GM19467 (cell line): ENCODE results near the gene DNMT3A.
"Not testable (repeated sequence)": the region's sequence is repeated elsewhere in the genome, so short reads cannot be mapped to it uniquely, and the experiment has no call there.

Experiments
- ATAC-seq: cut with Tn5 transposase; IDR thresholded peaks from one replicate; pipeline ENCODE4 v1.9.1; 2021; ENCODE audit warnings: mild to moderate bottlenecking, moderate library complexity; ENCODE audit not compliant: unreplicated experiment

The DNMT3A gene

DNA sequence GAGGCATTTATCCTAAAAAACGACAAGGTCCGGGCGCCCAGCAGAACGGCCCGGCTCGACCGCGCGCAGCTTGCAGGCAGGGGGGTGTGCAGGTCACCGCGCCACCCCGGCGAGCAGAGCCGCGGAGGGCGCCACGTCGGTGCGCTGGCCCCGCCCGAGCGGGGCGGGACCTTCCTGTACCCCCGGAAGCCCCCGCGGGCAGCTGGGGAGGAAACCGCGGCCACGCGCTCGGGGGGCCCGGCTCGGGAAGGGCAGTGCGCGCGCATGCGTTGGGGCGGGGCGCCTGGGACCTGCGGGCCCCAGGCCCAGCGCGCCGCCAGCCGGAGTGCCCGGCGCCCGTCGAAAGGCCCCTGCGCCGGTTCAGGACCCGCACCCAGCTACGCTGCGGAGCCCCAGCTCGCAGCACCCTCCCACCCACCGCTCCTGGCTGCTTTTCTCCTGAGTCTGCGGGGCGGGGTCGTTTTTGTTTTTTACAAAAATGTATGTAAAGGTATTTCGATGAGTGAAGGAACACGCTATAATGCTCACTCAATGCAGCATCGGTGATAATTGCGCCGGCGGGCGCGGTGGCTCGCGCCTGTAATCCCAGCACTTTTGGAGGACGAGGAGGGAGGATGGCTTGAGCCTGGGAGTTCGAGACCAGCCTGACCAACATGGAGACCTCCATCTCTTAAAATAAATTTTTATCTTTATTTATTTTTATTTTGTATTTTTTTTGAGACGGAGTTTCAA is 125.6 kb downstream of the DNMT3A start:
- ATAC-seq = peak; percentile 76

DNA sequence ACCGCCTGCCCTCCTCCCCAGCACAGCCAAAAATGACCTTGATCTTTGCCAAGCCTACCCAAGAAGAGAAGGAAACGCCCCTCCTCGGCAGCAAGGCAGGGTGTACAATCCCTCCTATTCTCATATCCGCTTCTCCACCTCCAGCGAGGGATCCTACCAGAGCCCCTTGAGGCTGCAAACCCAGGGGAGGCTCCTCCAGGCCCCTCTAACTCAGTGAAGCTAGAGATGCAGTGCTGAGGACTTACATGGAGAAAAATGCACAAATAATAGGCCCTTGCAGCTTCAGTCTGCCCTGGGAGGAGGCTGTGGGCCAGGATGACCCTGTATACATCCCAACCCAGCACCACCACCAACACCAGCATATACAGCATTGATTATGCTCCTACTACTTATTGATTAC is 126.5 kb downstream of the DNMT3A start:
- no peak for ATAC-seq

DNA sequence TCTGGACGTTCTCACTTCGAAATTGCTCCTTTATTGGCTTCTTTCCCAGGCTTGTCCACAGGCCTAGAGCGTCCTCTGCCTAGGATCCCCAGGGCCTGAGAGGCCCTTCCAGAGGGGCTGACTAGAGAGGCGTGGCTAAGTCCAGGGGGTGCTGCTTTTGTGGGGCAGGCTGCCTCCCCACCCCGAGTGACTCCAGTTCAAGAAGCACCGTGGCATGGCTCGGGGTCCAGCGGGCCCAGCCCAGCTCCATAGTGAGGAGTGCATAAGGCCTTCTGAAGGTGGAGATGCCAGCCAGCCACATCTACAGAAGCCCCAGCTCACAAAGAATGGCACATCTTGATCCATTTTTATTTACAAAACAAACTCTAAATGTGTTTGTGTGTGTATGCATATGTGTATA is 128.5 kb downstream of the DNMT3A start:
- no peak for ATAC-seq

DNA sequence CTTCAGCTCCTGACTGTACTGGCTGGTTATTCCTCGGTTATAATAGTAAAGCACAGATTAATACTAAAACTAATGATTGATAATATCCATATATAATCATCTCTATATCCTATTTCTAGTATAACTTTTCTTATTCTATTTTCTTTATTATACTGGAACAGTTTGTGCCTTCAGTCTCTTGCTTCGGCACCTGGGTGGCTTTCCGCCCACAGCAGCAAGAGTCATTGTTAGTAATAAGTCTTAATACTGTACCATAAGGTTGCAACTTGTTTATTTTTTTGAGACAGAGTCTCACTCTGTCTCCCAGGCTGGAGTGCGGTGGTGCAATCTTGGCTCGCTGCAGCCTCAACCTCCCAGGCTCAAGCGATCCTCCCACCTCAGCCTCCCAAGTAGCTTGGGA is 130.8 kb downstream of the DNMT3A start:
- ATAC-seq = not testable (repeated sequence)

DNA sequence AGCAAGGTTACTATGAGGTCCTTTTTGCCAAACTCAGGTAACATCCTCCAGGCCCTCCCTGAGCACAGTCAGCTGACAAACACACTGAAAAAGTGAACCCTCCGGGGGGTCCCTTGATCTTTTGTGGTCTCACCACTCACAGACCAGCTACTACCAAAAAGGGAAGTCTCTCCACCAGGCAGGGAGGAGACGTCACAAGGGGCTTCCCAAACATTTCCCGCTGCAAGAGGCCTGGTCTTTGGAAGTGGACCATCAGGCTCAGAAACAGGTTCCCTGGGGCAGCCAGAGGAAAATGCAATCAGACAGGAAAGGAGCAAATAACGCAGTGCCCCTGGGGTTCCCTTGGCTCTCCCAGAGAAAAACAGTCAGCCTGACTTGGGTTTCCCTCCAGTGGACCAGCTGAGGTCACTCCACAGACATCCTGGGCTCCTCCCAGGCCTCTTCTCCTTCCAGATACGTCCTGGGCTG is 134.6 kb downstream of the DNMT3A start:
- ATAC-seq = no peak

DNA sequence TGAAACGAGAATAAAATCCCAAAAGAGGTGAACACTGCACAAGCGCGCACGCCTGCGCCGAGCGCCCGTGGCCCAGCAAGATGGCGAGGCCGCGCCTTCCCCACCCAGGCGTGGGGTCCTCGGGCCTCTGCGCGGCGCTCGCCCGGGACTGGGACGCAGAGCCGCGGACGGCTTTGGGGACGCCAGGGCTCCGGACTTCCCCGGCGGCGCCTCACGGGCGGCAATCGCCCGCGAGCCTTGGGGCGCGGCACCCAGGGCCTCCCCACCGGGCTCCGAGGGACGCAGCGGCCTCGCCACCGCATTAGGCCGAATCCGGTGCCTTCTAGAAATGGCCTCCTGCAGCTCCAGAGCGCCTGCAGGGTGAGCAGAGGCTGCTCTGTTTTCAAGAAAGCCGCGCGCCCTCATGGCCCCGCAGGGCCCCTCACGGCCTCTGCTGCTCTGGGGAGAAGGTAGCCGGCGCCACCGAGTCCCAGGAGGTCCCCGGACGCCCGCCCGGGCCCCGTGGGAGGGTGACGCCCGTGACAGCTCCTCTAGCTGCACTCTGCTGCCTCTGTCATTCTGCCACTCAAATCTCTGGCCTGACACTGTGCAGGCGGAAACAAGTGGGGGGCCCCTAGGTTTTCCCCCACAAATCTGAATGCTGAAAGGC is 137.4 kb downstream of the DNMT3A start:
- no peak for ATAC-seq

DNA sequence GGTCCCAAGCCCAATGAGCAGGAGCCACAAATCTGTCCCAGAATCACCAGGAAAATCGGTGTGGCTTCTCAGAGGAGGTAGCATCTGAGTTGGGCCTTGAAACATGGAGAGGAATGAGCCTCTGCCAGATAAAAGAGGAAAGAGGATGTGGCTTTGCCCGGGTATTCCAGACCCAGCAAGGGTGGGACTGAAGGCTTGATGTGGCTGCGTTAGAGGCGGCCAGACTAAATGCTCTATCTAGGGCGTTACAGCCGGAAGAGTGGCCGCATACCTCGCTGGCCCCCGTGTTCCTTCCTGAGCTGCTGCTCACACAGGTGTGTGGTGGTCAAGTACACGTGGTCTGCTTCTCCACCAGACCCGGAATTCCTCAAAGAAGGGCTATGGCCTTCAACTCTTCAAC is 139.4 kb downstream of the DNMT3A start:
- ATAC-seq = no peak

DNA sequence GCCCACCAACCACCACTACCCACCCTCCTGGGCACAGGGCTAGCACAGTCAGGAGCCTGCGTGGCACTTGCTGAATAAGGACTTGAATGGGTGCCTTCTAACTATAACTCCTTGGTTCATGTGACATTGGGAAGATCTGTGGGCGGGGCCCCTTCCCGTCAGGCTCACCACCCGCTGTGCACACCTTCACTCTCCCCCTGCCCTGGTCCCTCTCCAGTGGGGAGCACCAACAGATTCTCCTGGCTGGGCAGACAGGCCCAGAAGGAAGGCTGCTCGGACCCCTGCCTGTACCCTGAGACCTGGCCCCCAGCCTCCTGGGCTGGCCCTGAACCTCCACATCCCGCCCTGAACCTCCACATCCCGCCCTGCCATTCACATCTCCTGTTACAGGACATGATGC is 139.9 kb downstream of the DNMT3A start:
- no peak for ATAC-seq

DNA sequence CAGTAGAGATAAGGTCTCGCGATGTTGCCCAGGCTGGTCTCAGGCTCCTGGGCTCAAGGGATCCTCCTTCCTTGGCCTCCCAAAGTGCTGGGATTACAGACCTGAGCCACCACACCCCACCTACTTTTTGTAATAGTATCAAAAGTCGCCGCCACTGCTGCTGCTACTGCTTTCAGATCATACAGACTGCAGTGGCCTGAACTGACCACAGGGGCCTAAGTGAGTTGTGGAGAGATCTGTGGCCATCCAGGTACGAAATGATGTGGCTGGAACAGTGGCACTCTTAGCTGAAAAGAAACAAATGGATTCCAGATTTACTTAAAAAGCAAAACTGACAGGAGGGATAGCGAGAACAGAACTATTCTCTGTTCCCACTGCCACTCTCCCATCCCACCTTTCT is 140.5 kb downstream of the DNMT3A start:
- no peak for ATAC-seq

DNA sequence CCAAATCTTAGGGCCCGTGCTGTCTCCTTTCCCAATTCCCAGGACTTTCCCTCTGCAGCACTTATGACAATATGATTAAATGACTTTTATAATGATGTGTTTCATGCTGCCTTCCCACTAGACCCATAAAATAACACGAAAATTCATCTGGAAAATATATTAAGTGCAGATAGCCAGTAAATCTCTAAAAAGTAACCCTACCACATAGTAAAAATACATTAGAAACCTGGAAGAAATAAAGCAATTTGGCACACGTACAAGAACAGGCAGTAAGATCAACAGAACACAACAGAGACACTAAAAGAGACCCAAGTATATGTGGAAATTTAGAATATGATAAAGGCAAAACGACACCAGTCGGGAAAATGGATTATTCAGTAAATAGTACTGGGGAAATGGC is 143.1 kb downstream of the DNMT3A start:
- ATAC-seq = no peak

DNA sequence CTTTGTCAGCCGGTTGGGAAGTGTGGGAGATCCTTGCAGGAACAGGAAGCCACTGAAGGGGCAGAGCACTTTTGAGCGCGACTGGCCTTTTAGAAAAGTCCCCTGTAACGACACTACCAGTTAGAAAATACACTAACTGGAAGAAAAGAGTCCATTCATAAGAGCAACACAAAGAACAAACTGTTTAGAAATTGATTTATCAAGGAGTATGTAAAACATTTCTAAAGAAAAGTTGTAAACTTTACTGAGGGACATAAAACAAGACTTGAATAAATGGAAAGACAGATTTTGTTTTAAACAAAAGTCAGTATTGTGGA is 143.6 kb downstream of the DNMT3A start:
- no peak for ATAC-seq

DNA sequence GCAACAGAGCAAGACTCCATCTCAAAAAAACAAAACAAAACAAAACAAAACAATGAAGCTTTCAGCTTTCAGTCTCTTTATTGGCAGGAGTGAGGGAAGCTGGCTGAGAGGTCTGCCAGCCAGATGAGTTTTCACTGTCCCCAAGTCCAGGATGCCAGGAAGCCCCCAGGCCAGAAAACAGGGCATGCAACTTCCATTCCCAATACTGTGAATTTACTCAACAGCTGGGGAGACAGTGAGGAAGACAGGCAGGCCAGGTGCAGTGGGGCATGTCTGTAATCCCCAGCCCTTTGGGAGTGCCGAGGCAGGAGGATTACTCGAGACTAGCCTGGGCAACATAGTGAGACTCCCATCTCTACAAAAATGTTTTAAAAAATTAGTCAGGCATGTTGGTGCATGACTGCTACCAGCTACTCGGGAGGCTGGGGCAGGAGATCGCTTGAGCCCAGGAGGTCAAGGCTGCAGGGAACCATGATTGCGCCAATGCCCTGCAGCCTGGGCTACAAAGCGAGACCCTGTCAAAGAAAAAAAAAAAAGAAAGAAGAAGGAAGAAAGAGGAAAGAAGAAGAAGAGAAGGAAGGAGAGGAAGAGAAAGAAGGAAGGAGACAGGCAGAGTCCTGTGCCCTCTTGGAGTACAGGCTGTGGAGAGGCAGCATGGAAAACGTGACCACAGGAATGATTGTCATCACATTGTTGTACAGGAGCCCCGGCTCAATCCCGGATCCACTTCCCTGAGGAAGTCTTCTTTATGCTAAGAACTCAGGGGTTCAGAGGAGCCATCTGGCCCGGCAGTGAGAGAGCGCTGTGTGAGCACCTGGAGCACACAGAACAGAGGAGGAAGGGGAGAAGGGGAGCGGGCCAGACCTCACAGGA is 144.2 kb downstream of the DNMT3A start:
- ATAC-seq = no peak

DNA sequence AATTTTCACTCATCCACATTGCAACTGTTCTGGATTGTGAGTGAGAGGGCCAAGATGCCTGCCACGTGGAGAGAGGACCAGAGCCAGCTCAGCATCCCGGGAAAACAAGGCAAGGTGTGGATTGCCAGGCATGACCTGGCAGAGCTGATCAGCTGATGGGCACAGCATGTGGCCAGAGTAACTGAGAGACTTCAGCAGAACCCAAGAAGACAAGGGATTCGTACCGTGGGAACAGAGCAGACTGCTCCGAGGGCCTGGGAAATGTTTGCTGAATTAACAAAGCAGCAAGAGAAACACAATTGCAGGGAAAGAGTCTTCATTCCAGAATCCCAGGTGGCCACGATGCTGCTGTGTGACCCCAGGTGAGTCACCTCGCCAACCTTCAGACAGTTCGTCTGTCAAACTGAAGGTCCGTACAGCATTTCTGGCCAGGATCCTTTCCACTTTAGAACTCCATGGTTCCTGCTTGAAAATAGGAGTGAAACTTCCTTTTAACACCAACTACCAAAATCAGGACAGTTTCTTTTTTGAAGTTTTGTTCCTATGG is 147.1 kb downstream of the DNMT3A start:
- no peak for ATAC-seq

DNA sequence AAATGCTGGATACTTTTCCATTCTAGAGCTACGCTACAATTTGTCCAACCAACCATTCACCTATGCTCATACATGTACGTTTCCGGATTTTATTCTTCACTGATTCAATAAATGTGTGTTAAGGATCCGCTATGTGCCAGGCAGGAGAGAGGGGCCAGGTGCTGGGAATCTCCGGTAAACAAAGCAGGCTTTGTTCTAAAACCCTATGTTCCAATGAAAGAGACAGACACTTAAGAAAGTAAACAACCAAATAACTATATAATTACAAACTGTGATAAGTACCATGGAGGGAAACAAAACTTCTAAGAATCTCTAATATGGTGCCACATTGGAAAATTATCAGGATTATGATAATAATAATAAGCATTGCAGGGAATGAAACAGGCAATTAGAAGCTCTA is 151.2 kb downstream of the DNMT3A start:
- ATAC-seq = no peak

DNA sequence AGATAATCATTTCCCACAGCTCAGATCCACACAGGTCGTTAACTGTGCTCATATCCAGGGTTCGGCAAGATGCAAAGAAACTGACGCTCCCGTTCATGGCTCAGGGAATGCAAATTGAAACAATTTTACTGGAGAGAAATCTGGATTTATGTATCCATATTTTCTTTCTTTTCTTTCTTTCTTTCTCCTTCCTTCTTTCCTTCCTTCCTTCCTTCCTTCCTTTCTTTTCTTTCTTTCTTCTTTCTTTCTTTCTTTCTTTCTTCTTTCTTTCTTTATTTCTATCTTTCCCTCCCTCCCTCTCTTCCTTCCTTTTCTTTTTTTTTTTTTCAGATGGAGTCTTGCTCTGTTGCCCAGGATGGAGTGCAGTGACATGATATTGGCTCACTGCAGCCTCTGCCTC is 153.3 kb downstream of the DNMT3A start:
- no peak for ATAC-seq

DNA sequence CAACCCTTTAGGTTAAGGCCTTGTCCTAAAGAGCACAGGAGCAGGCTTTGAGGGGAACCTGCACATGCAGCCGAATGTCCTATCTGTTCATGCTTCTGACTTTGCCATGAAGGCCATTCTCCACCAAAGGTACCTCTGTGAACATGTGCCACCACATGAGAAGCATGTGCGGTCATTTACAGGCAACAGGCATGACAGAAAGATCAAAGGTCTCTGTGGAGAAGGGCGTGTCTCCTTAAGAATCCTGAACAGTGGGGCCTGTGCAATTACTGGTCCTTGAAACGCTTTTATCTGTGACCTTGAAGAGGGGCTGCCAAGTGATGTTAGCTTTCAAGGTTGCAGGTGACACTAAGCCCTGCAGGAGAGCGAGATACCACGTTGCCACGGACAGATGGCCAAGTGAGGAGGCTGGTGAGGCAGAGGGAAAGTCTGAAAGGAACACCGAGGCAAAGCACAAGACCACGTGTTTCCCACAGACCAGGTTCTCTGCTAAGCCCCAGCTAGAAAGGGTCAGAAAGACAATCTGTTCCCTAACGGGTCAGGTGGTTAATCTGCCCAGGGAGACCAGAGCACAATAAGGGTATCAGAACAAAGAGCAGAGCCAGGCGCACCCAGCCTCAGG is 153.9 kb downstream of the DNMT3A start:
- ATAC-seq = no peak

DNA sequence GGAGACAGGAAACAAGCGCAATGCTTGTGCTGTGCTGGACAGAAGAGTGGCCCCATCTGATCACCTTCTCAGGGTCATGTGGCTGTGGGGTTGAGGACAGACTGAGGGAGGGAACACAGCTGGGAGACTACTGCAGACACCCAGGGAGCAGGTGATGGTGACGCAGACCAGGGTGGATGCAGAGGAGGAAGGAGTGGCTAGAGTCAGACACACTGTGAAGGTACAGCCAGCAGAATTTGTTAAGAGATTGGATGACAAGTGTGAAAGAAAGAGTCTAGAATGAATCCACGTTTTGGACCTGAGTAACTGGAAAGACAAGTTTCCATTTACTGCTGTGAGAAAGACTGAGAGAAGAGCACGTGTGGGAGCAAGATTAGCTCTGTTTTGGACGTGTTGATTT is 157.5 kb downstream of the DNMT3A start:
- no peak for ATAC-seq

DNA sequence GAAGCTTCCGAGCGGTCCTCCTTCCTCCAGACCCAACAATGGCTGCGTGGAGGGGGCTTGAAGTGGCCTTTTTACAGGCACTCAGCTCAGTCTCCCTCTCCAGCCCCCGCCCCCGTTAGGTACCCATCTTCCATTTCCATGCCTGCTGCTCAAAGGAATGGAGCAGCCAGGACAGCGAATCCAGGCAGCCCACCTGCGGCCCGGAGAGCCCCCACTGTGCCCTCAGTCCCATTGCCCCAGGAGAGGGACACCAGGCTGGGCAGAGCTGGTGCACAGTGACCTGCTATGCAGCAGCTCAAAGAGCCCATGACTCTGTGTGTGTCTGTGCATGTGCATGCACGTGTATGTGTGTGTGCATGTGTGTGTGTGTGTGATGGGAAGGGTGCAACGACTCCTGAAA is 162.7 kb downstream of the DNMT3A start:
- ATAC-seq = no peak
